HL-60 (cell line): Measurements from ENCODE around the gene GLYR1.

Experiments used
- GABPA ChIP-seq: IDR thresholded peaks from 2 replicates; pipeline ENCODE4 v1.6.1; 2012; ENCODE audit warnings: low read depth
- POLR2AphosphoS5 ChIP-seq: IDR thresholded peaks from 2 replicates; pipeline ENCODE4 v1.6.1; 2012; ENCODE audit warnings: low read depth
- REST ChIP-seq: IDR thresholded peaks from 2 replicates; pipeline ENCODE4 v1.6.1; 2012; ENCODE audit warnings: low read depth; ENCODE audit not compliant: insufficient replicate concordance
- SPI1 ChIP-seq: IDR thresholded peaks from 2 replicates; pipeline ENCODE4 v1.6.1; 2012; ENCODE audit warnings: low read depth, mild to moderate bottlenecking, borderline replicate concordance
- TF ChIP-seq, protein P1 (sequence below): IDR thresholded peaks from one replicate; pipeline ENCODE4 v1.5.1; 2011; ENCODE audit warnings: low read length, control low read depth, inconsistent platforms; ENCODE audit not compliant: insufficient read depth

GRCh38 chr16:4880006-4880580 is 33.0 kb upstream of the GLYR1 start:
- TF ChIP-seq, protein P1, sequence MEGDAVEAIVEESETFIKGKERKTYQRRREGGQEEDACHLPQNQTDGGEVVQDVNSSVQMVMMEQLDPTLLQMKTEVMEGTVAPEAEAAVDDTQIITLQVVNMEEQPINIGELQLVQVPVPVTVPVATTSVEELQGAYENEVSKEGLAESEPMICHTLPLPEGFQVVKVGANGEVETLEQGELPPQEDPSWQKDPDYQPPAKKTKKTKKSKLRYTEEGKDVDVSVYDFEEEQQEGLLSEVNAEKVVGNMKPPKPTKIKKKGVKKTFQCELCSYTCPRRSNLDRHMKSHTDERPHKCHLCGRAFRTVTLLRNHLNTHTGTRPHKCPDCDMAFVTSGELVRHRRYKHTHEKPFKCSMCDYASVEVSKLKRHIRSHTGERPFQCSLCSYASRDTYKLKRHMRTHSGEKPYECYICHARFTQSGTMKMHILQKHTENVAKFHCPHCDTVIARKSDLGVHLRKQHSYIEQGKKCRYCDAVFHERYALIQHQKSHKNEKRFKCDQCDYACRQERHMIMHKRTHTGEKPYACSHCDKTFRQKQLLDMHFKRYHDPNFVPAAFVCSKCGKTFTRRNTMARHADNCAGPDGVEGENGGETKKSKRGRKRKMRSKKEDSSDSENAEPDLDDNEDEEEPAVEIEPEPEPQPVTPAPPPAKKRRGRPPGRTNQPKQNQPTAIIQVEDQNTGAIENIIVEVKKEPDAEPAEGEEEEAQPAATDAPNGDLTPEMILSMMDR, result no peak
- TF ChIP-seq REST (no peak), POLR2AphosphoS5 (no peak), GABPA (no peak), SPI1 (no peak)
